T-helper 2 cell treated with Interferon-gamma antibody and Interleukin-4, amounts not matched to agents 5 μg/mL and 100 μg/mL, for 36 hours (primary cell): Measurements from ENCODE around the gene KRT13.
A peak's percentile ranks its signal among the peaks of the same experiment; 100 is the strongest.

Experiments
- DNase-seq: peaks from one replicate; pipeline ENCODE4 v3.0.0; 2021; ENCODE audit warnings: low spot score
- H3K27ac Mint-ChIP-seq: one replicate; pipeline ENCODE4 v1.8.0; 2021; ENCODE audit warnings: mild to moderate bottlenecking, mixed read lengths
- H3K27me3 Mint-ChIP-seq: one replicate; pipeline ENCODE4 v1.8.0; 2021; ENCODE audit warnings: low read depth, mixed read lengths
- H3K36me3 Mint-ChIP-seq: one replicate; pipeline ENCODE4 v1.8.0; 2021; ENCODE audit warnings: low read depth, mixed read lengths
- H3K4me1 Mint-ChIP-seq: one replicate; pipeline ENCODE4 v1.8.0; 2021; ENCODE audit warnings: low read depth, mixed read lengths
- H3K4me3 Mint-ChIP-seq: one replicate; pipeline ENCODE4 v1.8.0; 2022; ENCODE audit warnings: mild to moderate bottlenecking, moderate library complexity, mixed read lengths
- H3K9me3 Mint-ChIP-seq: one replicate; pipeline ENCODE4 v1.8.0; 2021; ENCODE audit warnings: mixed read lengths

Gene KRT13

GRCh38 chr17:41505007-41505808, at the start of gene KRT13:
TSS of gene KRT13 (minus strand) at chr17:41505612. CDS start at chr17:41505550, 62 bp downstream.
- DNase-seq = no peak
- no peaks in the 10 kb centered on the region for H3K4me1 Mint-ChIP-seq
- H3K27me3 Mint-ChIP-seq = no peaks in the 10 kb centered on the region
- H3K4me3 Mint-ChIP-seq = no peak within 1 kb of the TSS
- no peak within 1 kb of the TSS for H3K27ac Mint-ChIP-seq
- H3K9me3 Mint-ChIP-seq = no peaks in the 10 kb centered on the region
- no peaks in the 10 kb centered on the region for H3K36me3 Mint-ChIP-seq

GRCh38 chr17:41553987-41554680, 48.7 kb upstream of the KRT13 start:
- H3K27ac Mint-ChIP-seq = no peak overlapping the region
- H3K4me3 Mint-ChIP-seq = no peak overlapping the region
- H3K9me3 Mint-ChIP-seq = no peaks in the 10 kb centered on the region
- peaks cover 4% of the 10 kb centered on the region for H3K4me1 Mint-ChIP-seq
- no peak for DNase-seq
- H3K36me3 Mint-ChIP-seq = no peaks in the 10 kb centered on the region
- H3K27me3 Mint-ChIP-seq = peaks cover 21% of the 10 kb centered on the region

GRCh38 chr17:41553176-41553575, 47.8 kb upstream of the KRT13 start:
- Mint-ChIP-seq H3K36me3 (no peaks in the 10 kb centered on the region), H3K27me3 (peaks cover 16% of the 10 kb centered on the region), H3K4me1 (peaks cover 12% of the 10 kb centered on the region), H3K27ac (no peak overlapping the region), H3K9me3 (no peaks in the 10 kb centered on the region), H3K4me3 (no peak overlapping the region)
- no peak for DNase-seq

- DNase-seq = no peak
- peaks cover 13% of the 10 kb centered on the region for H3K27me3 Mint-ChIP-seq
- H3K27ac Mint-ChIP-seq = peak overlapping the region; percentile 60
- H3K4me3 Mint-ChIP-seq = no peak overlapping the region
- no peaks in the 10 kb centered on the region for H3K36me3 Mint-ChIP-seq
- peaks cover under 1% of the 10 kb centered on the region for H3K9me3 Mint-ChIP-seq
- H3K4me1 Mint-ChIP-seq = peaks cover 12% of the 10 kb centered on the region
Observed at GRCh38 chr17:41552455-41552854, 47.0 kb upstream of the KRT13 start.

- H3K27me3 Mint-ChIP-seq = peaks cover 12% of the 10 kb centered on the region
- H3K27ac Mint-ChIP-seq = no peak overlapping the region
- H3K9me3 Mint-ChIP-seq = peaks cover 12% of the 10 kb centered on the region
- H3K4me3 Mint-ChIP-seq = no peak overlapping the region
- DNase-seq = no peak
- no peaks in the 10 kb centered on the region for H3K36me3 Mint-ChIP-seq
- peaks cover 12% of the 10 kb centered on the region for H3K4me1 Mint-ChIP-seq
Observed at GRCh38 chr17:41551365-41551764, 46.0 kb upstream of the KRT13 start.

- H3K36me3 Mint-ChIP-seq = no peaks in the 10 kb centered on the region
- H3K9me3 Mint-ChIP-seq = peaks cover 12% of the 10 kb centered on the region
- H3K27me3 Mint-ChIP-seq = peaks cover 10% of the 10 kb centered on the region
- DNase-seq = no peak
- H3K27ac Mint-ChIP-seq = no peak overlapping the region
- peaks cover 12% of the 10 kb centered on the region for H3K4me1 Mint-ChIP-seq
- no peak overlapping the region for H3K4me3 Mint-ChIP-seq
Observed at GRCh38 chr17:41549596-41550039, 44.2 kb upstream of the KRT13 start.

GRCh38 chr17:41548844-41549595, 43.6 kb upstream of the KRT13 start:
- H3K36me3 Mint-ChIP-seq = no peaks in the 10 kb centered on the region
- H3K9me3 Mint-ChIP-seq = peaks cover 12% of the 10 kb centered on the region
- H3K27me3 Mint-ChIP-seq = peaks cover 7% of the 10 kb centered on the region
- DNase-seq = peak; percentile 81
- peak overlapping the region; percentile 86 for H3K27ac Mint-ChIP-seq
- H3K4me1 Mint-ChIP-seq = peaks cover 12% of the 10 kb centered on the region
- H3K4me3 Mint-ChIP-seq = peak overlapping the region; percentile 62

- DNase-seq = peak; percentile 83
- Mint-ChIP-seq H3K4me1 (peaks cover 12% of the 10 kb centered on the region), H3K4me3 (peak overlapping the region; percentile 62), H3K9me3 (peaks cover 12% of the 10 kb centered on the region), H3K36me3 (no peaks in the 10 kb centered on the region), H3K27ac (no peak overlapping the region), H3K27me3 (peaks cover 7% of the 10 kb centered on the region)
Observed at GRCh38 chr17:41547921-41548843, 42.8 kb upstream of the KRT13 start.

GRCh38 chr17:41547378-41547841, 42.0 kb upstream of the KRT13 start:
- no peak for DNase-seq
- H3K9me3 Mint-ChIP-seq = peaks cover 12% of the 10 kb centered on the region
- H3K27me3 Mint-ChIP-seq = peaks cover 5% of the 10 kb centered on the region
- H3K36me3 Mint-ChIP-seq = no peaks in the 10 kb centered on the region
- peaks cover 12% of the 10 kb centered on the region for H3K4me1 Mint-ChIP-seq
- H3K27ac Mint-ChIP-seq = no peak overlapping the region
- no peak overlapping the region for H3K4me3 Mint-ChIP-seq

- no peak for DNase-seq
- H3K27ac Mint-ChIP-seq = no peak overlapping the region
Observed at GRCh38 chr17:41546819-41547218, 41.4 kb upstream of the KRT13 start.

GRCh38 chr17:41545829-41546410, 40.5 kb upstream of the KRT13 start:
- peaks cover 12% of the 10 kb centered on the region for H3K4me1 Mint-ChIP-seq
- H3K4me3 Mint-ChIP-seq = no peak overlapping the region
- no peak overlapping the region for H3K27ac Mint-ChIP-seq

More at GRCh38 chr17:41546819-41547218, 41.4 kb upstream of the KRT13 start:
- H3K36me3 Mint-ChIP-seq = no peaks in the 10 kb centered on the region
- no peak overlapping the region for H3K4me3 Mint-ChIP-seq
- H3K27me3 Mint-ChIP-seq = peaks cover 4% of the 10 kb centered on the region
- H3K9me3 Mint-ChIP-seq = peaks cover 12% of the 10 kb centered on the region
- peaks cover 12% of the 10 kb centered on the region for H3K4me1 Mint-ChIP-seq

GRCh38 chr17:41544935-41545334, 39.5 kb upstream of the KRT13 start:
- H3K4me1 Mint-ChIP-seq = peaks cover 12% of the 10 kb centered on the region
- H3K27ac Mint-ChIP-seq = no peak overlapping the region
- DNase-seq = no peak
- no peak overlapping the region for H3K4me3 Mint-ChIP-seq
- peaks cover 2% of the 10 kb centered on the region for H3K27me3 Mint-ChIP-seq
- no peaks in the 10 kb centered on the region for H3K36me3 Mint-ChIP-seq
- H3K9me3 Mint-ChIP-seq = peaks cover 12% of the 10 kb centered on the region

More at GRCh38 chr17:41545829-41546410, 40.5 kb upstream of the KRT13 start:
- no peak for DNase-seq
- Mint-ChIP-seq H3K36me3 (no peaks in the 10 kb centered on the region), H3K27me3 (peaks cover 2% of the 10 kb centered on the region), H3K9me3 (peaks cover 12% of the 10 kb centered on the region)

GRCh38 chr17:41544491-41544892, 39.1 kb upstream of the KRT13 start:
- peaks cover 11% of the 10 kb centered on the region for H3K4me1 Mint-ChIP-seq
- DNase-seq = no peak
- H3K27me3 Mint-ChIP-seq = peaks cover 2% of the 10 kb centered on the region
- no peak overlapping the region for H3K27ac Mint-ChIP-seq
- H3K36me3 Mint-ChIP-seq = no peaks in the 10 kb centered on the region
- H3K9me3 Mint-ChIP-seq = peaks cover 12% of the 10 kb centered on the region
- H3K4me3 Mint-ChIP-seq = no peak overlapping the region
